ENCODE results near the gene SMCP.

GRCh38 chr1:152928671-152929070 lies 50.5 kb downstream of the SMCP start:
- no peak for TF ChIP-seq POLR2A (IDR thresholded peaks at IDR 0.05)
- TF ChIP-seq CTCF (IDR thresholded peaks at IDR 0.05), result no peak
